OCI-LY1 (cell line): ENCODE data around the gene B4GALT6.

ENCODE experiments used
- EZH2 ChIP-seq: fragments of 200-600 bp; sonication (generic), shearing (Covaris generic); IDR thresholded peaks from 2 replicates; pipeline ENCODE4 v1.8.0; 2017; ENCODE audit warnings: borderline replicate concordance, mixed run types, mild to moderate bottlenecking, antibody characterized with exemption, low read length, moderate library complexity, mixed read lengths
- TF ChIP-seq, protein P1 (sequence below): fragments of 200-600 bp; sonication (generic), shearing (Covaris generic); IDR thresholded peaks from 2 replicates; pipeline ENCODE4 v1.5.1; 2017; ENCODE audit warnings: mild to moderate bottlenecking, antibody characterized with exemption, low read length, moderate library complexity, mixed read lengths

DNA sequence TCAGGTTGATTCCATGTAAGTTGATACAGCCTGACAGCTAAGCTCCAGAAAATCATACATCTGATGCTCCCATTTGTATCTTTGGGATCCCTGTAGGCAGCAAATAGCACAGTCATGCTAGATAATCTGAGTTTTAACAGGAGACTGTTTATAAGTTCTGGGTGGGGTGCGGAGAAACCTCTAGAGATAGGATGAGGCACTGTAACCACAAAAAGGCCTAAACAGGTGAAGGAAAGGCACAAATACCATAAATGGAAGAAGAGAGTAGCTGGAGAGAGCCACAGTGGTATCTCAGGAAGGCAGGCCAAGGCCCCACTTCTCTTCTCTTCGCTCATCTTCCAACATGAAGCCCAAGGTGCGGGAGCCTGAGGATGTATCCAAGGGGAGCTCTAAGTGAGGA, 18.1 kb upstream of the B4GALT6 start:
- TF ChIP-seq, protein P1, sequence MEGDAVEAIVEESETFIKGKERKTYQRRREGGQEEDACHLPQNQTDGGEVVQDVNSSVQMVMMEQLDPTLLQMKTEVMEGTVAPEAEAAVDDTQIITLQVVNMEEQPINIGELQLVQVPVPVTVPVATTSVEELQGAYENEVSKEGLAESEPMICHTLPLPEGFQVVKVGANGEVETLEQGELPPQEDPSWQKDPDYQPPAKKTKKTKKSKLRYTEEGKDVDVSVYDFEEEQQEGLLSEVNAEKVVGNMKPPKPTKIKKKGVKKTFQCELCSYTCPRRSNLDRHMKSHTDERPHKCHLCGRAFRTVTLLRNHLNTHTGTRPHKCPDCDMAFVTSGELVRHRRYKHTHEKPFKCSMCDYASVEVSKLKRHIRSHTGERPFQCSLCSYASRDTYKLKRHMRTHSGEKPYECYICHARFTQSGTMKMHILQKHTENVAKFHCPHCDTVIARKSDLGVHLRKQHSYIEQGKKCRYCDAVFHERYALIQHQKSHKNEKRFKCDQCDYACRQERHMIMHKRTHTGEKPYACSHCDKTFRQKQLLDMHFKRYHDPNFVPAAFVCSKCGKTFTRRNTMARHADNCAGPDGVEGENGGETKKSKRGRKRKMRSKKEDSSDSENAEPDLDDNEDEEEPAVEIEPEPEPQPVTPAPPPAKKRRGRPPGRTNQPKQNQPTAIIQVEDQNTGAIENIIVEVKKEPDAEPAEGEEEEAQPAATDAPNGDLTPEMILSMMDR, result no peak
- TF ChIP-seq EZH2, result no peak
